Activated T-cell treated with anti-CD3 and anti-CD28 coated beads, Interleukin-2, amount 50 U/mL, for 72 hours (primary cell): Measurements from ENCODE around the gene IPO9. TPM values are rescaled to one million over a fixed set of nuclear protein-coding genes. Genes with fewer than 3 reads are reported as not detected.

Experiments
- ATAC-seq, 2 donors: fragments of 150-1000 bp; cut with Tn5 transposase; replicated peaks in 1 of 2; 2 replicates each; pipeline ENCODE4 v1.10.0; 2021; ENCODE audit warnings: moderate library complexity in 2 of 2, mild to moderate bottlenecking in 1 of 2
- DNase-seq, 2 donors: peaks; one replicate each; pipeline ENCODE4 v3.0.0; 2021 to 2022; ENCODE audit warnings: mixed read lengths in 1 of 2
- H3K27ac Mint-ChIP-seq: one replicate; pipeline ENCODE4 v1.8.0; 2022; ENCODE audit warnings: mild to moderate bottlenecking, moderate library complexity, mixed read lengths
- H3K27me3 Mint-ChIP-seq: one replicate; pipeline ENCODE4 v1.8.0; 2022; ENCODE audit warnings: low read depth, mixed read lengths
- H3K36me3 Mint-ChIP-seq, 2 donors: one replicate each; pipeline ENCODE4 v1.8.0; 2022; ENCODE audit warnings: mixed read lengths in 2 of 2, mild to moderate bottlenecking in 1 of 2; ENCODE audit not compliant: insufficient read depth in 2 of 2
- H3K4me1 Mint-ChIP-seq: one replicate; pipeline ENCODE4 v1.8.0; 2022; ENCODE audit warnings: low read depth, mixed read lengths
- H3K4me3 Mint-ChIP-seq, 2 donors: one replicate each; pipeline ENCODE4 v1.8.0; 2022; ENCODE audit warnings: mild to moderate bottlenecking in 2 of 2, mixed read lengths in 2 of 2, moderate library complexity in 2 of 2
- H3K9me3 Mint-ChIP-seq, 2 donors: one replicate each; pipeline ENCODE4 v1.8.0; 2022; ENCODE audit warnings: mixed read lengths in 2 of 2
- total RNA-seq, 2 donors: library from RNA; stranded (reverse); gene quantifications; one replicate each; pipeline ENCODE4 v1.2.3, GENCODE V29; 2022

The IPO9 gene
- total RNA-seq: 10 to 100 TPM; 47.8 to 49.8 TPM

DNA sequence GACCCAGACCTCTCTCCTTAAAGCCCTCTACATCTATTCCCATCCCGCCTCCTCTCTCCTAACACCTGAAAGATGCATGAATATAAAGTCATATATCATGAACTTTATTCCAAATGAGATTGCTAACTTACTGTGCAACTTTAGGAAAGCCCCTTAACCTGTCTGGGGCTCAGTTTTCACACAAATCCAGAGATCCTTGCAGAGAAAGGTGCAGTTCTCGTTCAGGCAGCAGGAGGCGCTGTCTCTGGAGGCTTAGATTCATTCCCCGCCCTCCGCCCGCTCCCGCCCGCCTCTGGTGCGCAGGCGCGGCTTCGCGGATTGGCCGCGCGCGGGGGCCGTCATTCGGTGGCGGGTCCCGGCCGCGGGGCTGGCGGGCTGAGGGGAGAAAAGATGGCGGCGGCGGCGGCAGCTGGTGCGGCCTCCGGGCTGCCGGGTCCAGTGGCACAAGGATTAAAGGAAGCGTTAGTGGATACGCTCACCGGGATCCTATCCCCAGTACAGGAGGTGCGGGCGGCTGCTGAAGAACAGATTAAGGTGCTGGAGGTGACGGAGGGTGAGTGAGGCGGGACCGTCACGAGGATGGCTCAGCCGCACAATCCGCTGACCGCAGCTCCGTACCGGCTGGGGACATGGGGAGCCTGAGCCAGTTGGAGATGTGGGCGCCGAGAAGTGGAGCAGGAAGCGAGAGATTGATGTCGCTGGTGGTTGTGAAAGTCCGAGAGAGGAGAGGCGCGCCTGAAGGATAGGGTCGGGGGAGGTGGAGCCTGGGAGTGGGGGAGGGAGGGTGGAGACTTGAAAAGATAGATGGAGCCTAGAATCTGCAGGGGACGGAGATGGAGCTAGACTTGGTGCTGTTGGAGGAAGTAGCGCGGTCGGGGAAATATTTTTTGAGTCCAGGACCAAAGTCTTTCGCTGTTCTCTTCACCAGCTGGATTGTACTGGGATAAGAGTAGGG is at the start of gene IPO9:
TSS of gene IPO9 (plus strand) at position 338 of the 955 bp plus-strand sequence. CDS start at position 391, 53 bp downstream.
- DNase-seq (peak; percentile 96 to 97), ATAC-seq (peak; percentile 95 to 97)
- H3K4me1 Mint-ChIP-seq: peaks cover 47% of the 10 kb centered on the region
- H3K27me3 Mint-ChIP-seq: no peaks in the 10 kb centered on the region
- peak within 1 kb of the TSS; percentile 83 to 96 for H3K4me3 Mint-ChIP-seq
- no peaks in the 10 kb centered on the region for H3K9me3 Mint-ChIP-seq
- H3K36me3 Mint-ChIP-seq: peaks cover 5 to 6% of the 10 kb centered on the region in 2 donors
- H3K27ac Mint-ChIP-seq: peak within 1 kb of the TSS; percentile 99

DNA sequence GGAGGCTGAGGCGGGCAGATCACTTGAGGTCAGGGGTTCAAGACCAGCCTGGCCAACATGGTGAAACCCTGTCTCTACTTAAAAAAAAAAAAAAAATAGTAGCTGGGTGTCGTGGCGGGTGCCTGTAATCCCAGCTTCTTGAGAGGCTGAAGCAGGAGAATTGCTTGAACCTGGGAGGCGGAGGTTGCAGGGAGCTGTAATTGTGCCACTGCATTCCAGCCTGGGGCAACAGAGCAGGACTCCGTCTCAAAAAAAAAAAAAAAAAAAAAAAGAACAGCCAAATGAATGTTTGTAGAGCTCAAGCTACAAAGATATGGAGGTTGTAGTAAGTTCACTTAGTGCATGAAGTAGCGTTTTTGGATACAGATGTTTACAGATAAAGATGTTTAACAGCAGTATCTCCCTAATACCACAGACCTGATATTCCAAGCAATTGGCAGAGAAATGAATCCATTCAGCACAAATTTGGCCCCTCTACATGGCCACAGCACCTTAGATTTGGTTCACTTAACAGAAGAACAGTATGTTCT is 49.5 kb upstream of the IPO9 start:
- no peak overlapping the region for H3K27ac Mint-ChIP-seq
- no peaks in the 10 kb centered on the region for H3K4me1 Mint-ChIP-seq
- no peak for ATAC-seq

DNA sequence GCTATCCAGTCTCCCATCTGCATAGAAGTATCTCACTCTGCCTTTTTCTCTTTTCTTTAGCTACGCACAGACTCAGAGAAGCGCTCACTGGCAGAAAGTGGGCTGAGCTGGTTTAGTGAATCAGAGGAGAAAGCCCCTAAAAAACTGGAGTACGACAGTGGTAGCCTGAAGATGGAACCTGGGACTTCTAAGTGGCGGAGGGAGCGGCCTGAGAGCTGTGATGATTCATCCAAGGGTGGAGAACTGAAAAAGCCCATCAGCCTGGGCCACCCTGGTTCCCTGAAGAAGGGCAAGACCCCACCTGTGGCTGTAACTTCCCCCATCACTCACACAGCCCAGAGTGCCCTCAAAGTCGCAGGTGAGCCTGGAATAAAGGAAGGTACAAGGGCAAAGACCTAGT is 48.0 kb upstream of the IPO9 start:
- DNase-seq (no peak), ATAC-seq (no peak)
- no peaks in the 10 kb centered on the region for H3K36me3 Mint-ChIP-seq
- no peak overlapping the region for H3K4me3 Mint-ChIP-seq
- H3K9me3 Mint-ChIP-seq: no peaks in the 10 kb centered on the region
- no peak overlapping the region for H3K27ac Mint-ChIP-seq
- H3K27me3 Mint-ChIP-seq: no peaks in the 10 kb centered on the region
- H3K4me1 Mint-ChIP-seq: no peaks in the 10 kb centered on the region

More for the DNA sequence above, 49.5 kb upstream of the IPO9 start:
- Mint-ChIP-seq H3K4me3 (no peak overlapping the region), H3K9me3 (no peaks in the 10 kb centered on the region), H3K27me3 (no peaks in the 10 kb centered on the region), H3K36me3 (no peaks in the 10 kb centered on the region)
- no peak for DNase-seq

DNA sequence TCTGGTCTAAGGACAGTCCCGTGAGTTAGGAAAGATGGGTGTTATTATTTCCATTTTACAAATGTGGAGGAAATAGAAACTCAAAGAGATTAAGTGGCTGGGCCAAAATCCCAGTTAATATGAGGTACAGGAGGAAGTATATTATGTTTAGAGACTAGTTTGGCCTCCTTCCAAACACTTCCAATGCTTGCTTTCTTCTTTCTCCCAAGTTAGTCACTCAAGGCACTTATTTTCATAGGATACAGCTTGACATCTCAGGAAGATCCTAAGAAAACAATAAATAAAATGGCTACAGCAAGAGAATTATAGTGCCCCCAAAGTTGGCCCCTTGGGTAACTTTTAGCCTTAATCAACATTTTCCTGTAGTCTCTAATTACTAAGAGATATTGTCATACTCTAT is 47.5 kb upstream of the IPO9 start:
- Mint-ChIP-seq H3K36me3 (no peaks in the 10 kb centered on the region), H3K4me1 (no peaks in the 10 kb centered on the region), H3K4me3 (no peak overlapping the region), H3K27ac (no peak overlapping the region), H3K27me3 (no peaks in the 10 kb centered on the region), H3K9me3 (no peaks in the 10 kb centered on the region)
- DNase-seq (no peak), ATAC-seq (no peak)

DNA sequence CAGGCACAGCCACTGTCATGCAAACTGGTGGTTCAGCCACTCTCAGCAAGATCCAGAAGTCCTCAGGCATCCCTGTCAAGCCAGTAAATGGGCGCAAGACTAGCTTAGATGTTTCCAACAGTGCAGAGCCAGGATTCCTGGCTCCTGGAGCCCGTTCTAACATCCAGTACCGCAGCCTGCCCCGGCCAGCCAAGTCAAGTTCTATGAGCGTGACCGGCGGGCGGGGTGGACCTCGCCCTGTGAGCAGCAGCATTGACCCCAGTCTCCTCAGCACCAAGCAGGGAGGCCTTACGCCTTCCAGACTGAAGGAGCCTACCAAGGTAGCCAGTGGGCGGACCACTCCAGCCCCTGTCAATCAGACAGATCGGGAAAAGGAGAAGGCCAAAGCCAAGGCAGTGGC is 46.6 kb upstream of the IPO9 start:
- Mint-ChIP-seq H3K4me1 (no peaks in the 10 kb centered on the region), H3K4me3 (no peak overlapping the region), H3K36me3 (no peaks in the 10 kb centered on the region), H3K9me3 (no peaks in the 10 kb centered on the region), H3K27me3 (no peaks in the 10 kb centered on the region), H3K27ac (no peak overlapping the region)
- DNase-seq (no peak), ATAC-seq (no peak)

DNA sequence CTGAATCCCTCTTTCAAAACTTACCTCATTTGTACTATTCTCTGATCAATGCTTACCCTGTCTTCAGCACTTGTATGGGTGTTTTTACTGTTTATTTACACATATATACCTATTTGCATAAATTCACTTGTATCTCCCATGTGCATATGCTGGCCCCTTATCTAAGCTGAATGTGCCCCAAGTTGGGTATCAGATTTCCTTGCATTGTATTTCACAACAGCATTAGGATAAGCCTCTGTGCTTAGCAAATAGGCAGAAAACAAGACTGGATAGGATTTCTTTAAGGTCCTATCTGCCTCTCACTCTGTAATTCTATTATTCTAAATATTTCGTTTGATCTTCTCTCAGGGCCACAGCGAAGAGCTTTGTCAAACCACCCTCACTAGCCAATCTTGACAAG is 45.9 kb upstream of the IPO9 start:
- Mint-ChIP-seq H3K9me3 (no peaks in the 10 kb centered on the region), H3K4me3 (no peak overlapping the region), H3K4me1 (no peaks in the 10 kb centered on the region), H3K27ac (no peak overlapping the region), H3K27me3 (no peaks in the 10 kb centered on the region), H3K36me3 (no peaks in the 10 kb centered on the region)
- ATAC-seq (no peak), DNase-seq (no peak)

DNA sequence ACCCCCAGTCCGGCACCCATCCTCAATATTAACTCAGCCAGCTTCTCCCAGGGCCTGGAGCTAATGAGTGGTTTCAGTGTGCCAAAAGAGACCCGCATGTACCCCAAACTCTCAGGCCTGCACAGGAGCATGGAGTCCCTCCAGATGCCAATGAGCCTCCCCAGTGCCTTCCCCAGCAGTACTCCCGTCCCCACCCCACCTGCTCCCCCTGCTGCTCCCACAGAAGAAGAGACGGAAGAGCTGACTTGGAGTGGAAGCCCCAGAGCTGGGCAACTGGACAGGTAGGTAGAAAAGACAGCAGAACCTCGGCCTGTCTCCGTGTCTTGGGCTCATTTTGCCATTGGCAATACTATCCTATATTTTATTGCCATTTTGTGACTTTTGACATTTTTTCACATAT is 45.4 kb upstream of the IPO9 start:
- H3K9me3 Mint-ChIP-seq: no peaks in the 10 kb centered on the region
- no peaks in the 10 kb centered on the region for H3K27me3 Mint-ChIP-seq
- no peak overlapping the region for H3K4me3 Mint-ChIP-seq

DNA sequence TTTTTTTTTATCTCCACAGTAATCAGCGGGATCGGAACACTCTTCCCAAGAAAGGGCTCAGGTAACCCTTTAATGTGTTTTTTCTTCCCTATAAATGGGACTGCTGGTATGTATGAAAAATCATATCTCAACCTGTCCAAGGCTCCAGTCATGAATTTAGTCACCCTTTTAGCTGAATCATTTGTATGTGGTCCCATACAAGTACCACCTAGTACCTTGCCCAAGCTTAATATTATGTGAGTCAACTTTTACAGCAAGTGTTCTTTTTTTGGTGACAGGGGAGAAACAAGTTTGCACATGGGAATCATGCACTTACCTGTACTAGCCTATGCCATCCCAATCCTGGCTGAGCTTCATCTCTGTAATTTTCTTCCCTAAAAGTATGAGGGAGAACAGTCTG is 43.7 kb upstream of the IPO9 start:
- DNase-seq (no peak), ATAC-seq (no peak)
- H3K4me3 Mint-ChIP-seq: no peak overlapping the region
- no peaks in the 10 kb centered on the region for H3K36me3 Mint-ChIP-seq
- no peaks in the 10 kb centered on the region for H3K27me3 Mint-ChIP-seq
- H3K4me1 Mint-ChIP-seq: no peaks in the 10 kb centered on the region
- H3K27ac Mint-ChIP-seq: no peak overlapping the region
- no peaks in the 10 kb centered on the region for H3K9me3 Mint-ChIP-seq

More for the DNA sequence above, 45.4 kb upstream of the IPO9 start:
- ATAC-seq (no peak), DNase-seq (no peak)
- Mint-ChIP-seq H3K36me3 (no peaks in the 10 kb centered on the region), H3K4me1 (no peaks in the 10 kb centered on the region), H3K27ac (no peak overlapping the region)

DNA sequence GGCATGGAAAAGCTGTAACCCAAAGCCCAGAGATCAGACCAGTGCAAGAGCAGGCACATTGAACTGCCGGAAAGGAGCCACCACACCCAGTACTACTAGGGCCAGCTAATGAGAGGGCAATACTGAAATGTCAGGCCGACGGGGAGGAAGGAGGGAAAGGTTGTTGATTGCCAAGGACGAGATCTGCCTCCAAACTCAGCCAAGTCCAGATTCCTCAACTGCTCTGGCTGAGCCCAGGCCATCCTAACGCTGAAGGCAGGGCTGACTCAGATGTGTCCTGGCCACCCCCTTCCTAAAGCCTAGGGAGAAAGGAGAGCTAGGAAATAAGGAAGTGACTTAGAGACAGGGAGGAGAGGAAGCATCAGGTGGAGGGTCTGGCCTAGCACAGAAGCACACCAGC is 42.1 kb upstream of the IPO9 start:
- no peak for DNase-seq
- H3K4me3 Mint-ChIP-seq: no peak overlapping the region
- H3K27ac Mint-ChIP-seq: no peak overlapping the region
- no peaks in the 10 kb centered on the region for H3K27me3 Mint-ChIP-seq
- no peaks in the 10 kb centered on the region for H3K4me1 Mint-ChIP-seq
- no peak for ATAC-seq
- no peaks in the 10 kb centered on the region for H3K9me3 Mint-ChIP-seq
- no peaks in the 10 kb centered on the region for H3K36me3 Mint-ChIP-seq

DNA sequence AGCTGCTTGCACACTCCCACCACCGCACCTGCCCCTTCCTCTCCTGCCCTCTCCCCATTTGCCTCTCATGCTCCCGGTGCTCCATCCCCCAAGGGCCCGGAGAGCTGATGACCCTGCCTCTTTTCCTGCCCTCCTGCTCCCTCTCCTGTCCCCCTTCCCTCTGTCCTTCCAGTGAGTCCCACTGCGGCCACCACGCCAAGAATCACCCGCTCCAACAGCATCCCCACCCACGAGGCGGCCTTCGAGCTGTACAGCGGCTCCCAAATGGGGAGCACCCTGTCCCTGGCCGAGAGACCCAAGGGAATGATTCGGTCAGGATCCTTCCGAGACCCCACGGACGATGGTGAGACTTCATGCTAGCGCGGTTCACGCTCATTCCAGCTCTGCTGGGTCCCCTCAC is 40.7 kb upstream of the IPO9 start:
- H3K27me3 Mint-ChIP-seq: no peaks in the 10 kb centered on the region
- H3K4me3 Mint-ChIP-seq: no peak overlapping the region
- ATAC-seq (no peak), DNase-seq (no peak)
- no peaks in the 10 kb centered on the region for H3K36me3 Mint-ChIP-seq
- H3K27ac Mint-ChIP-seq: no peak overlapping the region
- H3K4me1 Mint-ChIP-seq: no peaks in the 10 kb centered on the region
- H3K9me3 Mint-ChIP-seq: no peaks in the 10 kb centered on the region

DNA sequence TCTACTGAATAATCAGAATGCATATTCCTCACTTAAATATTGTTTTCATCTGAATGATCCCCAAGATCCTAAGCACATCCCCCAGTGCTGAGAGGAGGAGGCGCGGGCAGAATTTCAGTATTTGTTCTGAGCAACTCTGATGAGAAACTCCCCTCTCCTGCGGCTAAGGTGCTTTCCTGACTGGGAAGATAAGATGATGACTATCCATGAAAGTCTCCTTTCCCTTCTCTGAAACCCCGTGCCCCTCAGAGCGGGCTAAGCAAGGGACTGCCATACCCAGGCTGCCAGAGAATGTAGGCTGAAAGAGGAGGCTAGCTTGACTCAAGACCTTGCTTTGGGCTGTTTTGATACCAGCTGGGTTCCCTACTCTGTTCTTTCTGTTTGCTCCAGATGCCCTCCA is 39.7 kb upstream of the IPO9 start:
- H3K4me1 Mint-ChIP-seq: no peaks in the 10 kb centered on the region
- ATAC-seq: no peak
- DNase-seq: no peak
- H3K36me3 Mint-ChIP-seq: no peaks in the 10 kb centered on the region
- no peak overlapping the region for H3K4me3 Mint-ChIP-seq
- no peak overlapping the region for H3K27ac Mint-ChIP-seq
- H3K9me3 Mint-ChIP-seq: no peaks in the 10 kb centered on the region
- no peaks in the 10 kb centered on the region for H3K27me3 Mint-ChIP-seq

DNA sequence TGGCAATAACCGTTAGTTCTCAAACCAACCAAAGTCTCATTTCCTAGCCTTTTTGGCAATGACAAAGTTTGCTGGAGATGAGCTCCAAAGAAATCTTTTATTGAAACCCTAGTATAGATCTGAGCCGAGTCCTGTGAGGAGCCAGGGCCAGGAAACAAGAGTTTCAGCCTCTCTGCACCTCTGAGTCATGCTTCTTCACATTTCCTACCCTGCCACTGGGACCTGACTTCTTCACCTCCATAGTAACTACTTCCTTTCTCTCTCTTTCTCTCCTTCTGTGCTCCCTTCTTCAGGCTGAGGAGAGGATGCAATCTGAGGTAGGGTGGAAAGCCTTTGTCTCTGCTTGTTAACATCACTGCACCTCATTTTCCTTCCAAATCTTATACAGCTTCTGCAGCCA is 38.7 kb upstream of the IPO9 start:
- ATAC-seq (no peak), DNase-seq (no peak)
- Mint-ChIP-seq H3K27ac (no peak overlapping the region), H3K4me3 (no peak overlapping the region), H3K27me3 (no peaks in the 10 kb centered on the region), H3K36me3 (no peaks in the 10 kb centered on the region), H3K4me1 (no peaks in the 10 kb centered on the region), H3K9me3 (no peaks in the 10 kb centered on the region)

DNA sequence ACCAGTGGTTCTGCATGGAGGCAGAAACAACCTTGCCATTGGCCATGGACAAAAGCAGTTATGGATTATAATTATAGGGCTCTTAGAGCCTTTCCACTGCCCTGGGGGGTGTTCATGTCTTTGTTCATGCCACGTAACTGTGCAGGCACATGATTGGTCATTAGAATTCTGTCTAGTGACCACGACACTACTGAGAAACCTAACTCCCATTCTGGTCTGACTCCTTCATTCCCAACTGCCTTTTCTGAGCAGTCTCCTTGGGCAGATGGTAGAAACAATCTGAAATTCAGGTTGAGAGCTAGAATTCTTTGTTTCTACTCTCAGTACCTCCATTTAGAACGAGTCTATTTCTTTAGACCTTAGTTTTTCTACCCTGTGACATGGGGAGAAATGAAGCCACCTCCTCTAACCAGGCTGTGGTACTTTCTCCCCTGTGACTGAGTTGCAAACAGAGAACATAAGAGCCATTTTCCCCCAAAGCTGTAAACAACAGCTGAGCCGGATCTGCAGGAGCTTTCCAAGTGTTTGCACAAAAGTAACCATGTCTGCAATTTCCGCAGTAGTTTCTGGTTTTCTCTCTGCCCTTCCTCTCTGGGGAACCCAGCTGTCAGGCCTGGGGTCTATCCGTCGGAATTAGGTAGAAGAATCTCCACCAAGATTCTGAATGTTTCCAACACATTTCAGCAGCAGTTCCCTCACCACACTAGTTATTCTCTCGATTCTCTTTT is 37.7 kb upstream of the IPO9 start:
- H3K36me3 Mint-ChIP-seq: no peaks in the 10 kb centered on the region
- no peaks in the 10 kb centered on the region for H3K27me3 Mint-ChIP-seq
- no peaks in the 10 kb centered on the region for H3K4me1 Mint-ChIP-seq
- no peak for ATAC-seq
- DNase-seq: no peak
- no peaks in the 10 kb centered on the region for H3K9me3 Mint-ChIP-seq
- H3K4me3 Mint-ChIP-seq: no peak overlapping the region
- no peak overlapping the region for H3K27ac Mint-ChIP-seq
